ENCODE data around the gene TNRC6C. TPM values are rescaled to one million over a fixed set of nuclear protein-coding genes. Genes with fewer than 3 reads are reported as not detected.

The TNRC6C gene
- total RNA-seq, 4 donors from 2014 or later: 5.3 to 15.4 (median 6.8) TPM

DNA sequence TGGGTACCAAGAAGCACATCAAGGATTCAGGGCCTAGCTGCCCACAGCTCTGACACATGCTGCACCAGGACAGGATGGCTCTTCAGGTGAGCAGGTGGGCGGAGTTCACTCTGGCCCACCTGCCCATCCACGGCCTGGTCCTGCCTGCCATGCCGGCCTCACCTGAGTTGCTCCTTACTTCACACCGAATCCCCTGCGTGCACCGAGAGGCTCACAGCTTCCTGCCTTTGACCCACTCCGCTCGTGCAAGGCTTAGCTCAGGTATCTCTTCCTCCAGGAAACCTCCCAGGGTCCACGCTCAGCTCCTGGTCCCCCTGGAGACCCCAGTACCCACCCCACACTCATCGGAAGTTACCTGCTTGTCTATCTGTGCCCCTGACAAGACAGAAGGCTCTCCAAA is 21.6 kb upstream of the TNRC6C start:
- H3K4me3 ChIP-seq (ENCODE audit: low read depth, poor library complexity, severe bottlenecking): no peak overlapping the region
- WGBS, 2 donors: 91 to 93% methylated on average over 10 of the region's 10 CpGs
- no peak for TF ChIP-seq POLR2A (IDR thresholded peaks at IDR 0.05)
- no peak for TF ChIP-seq CTCF (IDR thresholded peaks at IDR 0.05)
- DNase-seq (ENCODE audit: low spot score in 2 of 2): no peak
- intact Hi-C loops (cut with DNase I; ENCODE audit: low total_unique reads): no loop called here

- no peak for DNase-seq (ENCODE audit: low spot score in 2 of 2)
- intact Hi-C loops (cut with DNase I; ENCODE audit: low total_unique reads): no loop called here
- 89% methylated on average over 7 of the region's 7 CpGs for WGBS, 2 donors
- no peak overlapping the region for H3K4me3 ChIP-seq (ENCODE audit: low read depth, poor library complexity, severe bottlenecking)
- TF ChIP-seq POLR2A (IDR thresholded peaks at IDR 0.05): no peak
- no peak for TF ChIP-seq CTCF (IDR thresholded peaks at IDR 0.05)
Observed at GRCh38 chr17:77941004-77941403, 17.5 kb upstream of the TNRC6C start.

GRCh38 chr17:77942112-77942988 is 16.2 kb upstream of the TNRC6C start:
- TF ChIP-seq CTCF (IDR thresholded peaks at IDR 0.05) (no peak), POLR2A (IDR thresholded peaks at IDR 0.05) (no peak)
- WGBS, 2 donors: 67 to 74% methylated on average over 8 to 11 of the region's 11 CpGs
- no peak overlapping the region for H3K4me3 ChIP-seq (ENCODE audit: low read depth, poor library complexity, severe bottlenecking)
- no peak for DNase-seq (ENCODE audit: low spot score in 2 of 2)
- intact Hi-C loops (cut with DNase I; ENCODE audit: low total_unique reads): no loop called here

DNA sequence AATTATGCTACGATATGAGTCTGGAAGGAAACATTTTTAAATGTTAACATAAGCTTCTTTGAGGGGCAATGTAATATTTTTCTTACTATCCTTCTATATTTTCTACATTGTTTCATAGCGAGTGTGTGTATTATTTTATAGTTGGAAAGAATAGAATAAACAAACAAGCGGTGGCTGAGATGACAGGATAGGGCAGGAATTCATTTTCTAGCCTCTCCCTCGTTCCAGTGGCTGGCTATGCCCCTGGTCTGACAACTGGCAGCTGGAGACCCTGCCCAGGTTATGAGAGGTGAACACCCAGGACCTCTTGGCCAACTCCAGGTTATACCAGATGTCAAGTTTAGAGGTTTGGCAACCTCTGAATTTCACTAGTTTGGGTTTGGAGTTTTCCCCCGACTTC is 14.5 kb upstream of the TNRC6C start:
- 68 to 76% methylated on average over 5 of the region's 5 CpGs for WGBS, 2 donors
- no peak overlapping the region for H3K4me3 ChIP-seq (ENCODE audit: low read depth, poor library complexity, severe bottlenecking)
- DNase-seq (ENCODE audit: low spot score in 2 of 2): no peak
- intact Hi-C loops (cut with DNase I; ENCODE audit: low total_unique reads): no loop called here
- no peak for TF ChIP-seq POLR2A (IDR thresholded peaks at IDR 0.05)
- no peak for TF ChIP-seq CTCF (IDR thresholded peaks at IDR 0.05)

GRCh38 chr17:77944390-77945222 is 13.9 kb upstream of the TNRC6C start:
- WGBS, 2 donors: 71 to 76% methylated on average over 12 of the region's 12 CpGs
- intact Hi-C loops (cut with DNase I; ENCODE audit: low total_unique reads): no loop called here
- H3K4me3 ChIP-seq (ENCODE audit: low read depth, poor library complexity, severe bottlenecking): no peak overlapping the region
- TF ChIP-seq CTCF (IDR thresholded peaks at IDR 0.05): no peak
- no peak for TF ChIP-seq POLR2A (IDR thresholded peaks at IDR 0.05)
- no peak for DNase-seq (ENCODE audit: low spot score in 2 of 2)

All from lower leg skin (tissue), 4 donors.